ENCODE data around the gene LONP2.
"Not testable (repeated sequence)": the region's sequence is repeated elsewhere in the genome, so short reads cannot be mapped to it uniquely, and the experiment has no call there.

LONP2 gene

DNA sequence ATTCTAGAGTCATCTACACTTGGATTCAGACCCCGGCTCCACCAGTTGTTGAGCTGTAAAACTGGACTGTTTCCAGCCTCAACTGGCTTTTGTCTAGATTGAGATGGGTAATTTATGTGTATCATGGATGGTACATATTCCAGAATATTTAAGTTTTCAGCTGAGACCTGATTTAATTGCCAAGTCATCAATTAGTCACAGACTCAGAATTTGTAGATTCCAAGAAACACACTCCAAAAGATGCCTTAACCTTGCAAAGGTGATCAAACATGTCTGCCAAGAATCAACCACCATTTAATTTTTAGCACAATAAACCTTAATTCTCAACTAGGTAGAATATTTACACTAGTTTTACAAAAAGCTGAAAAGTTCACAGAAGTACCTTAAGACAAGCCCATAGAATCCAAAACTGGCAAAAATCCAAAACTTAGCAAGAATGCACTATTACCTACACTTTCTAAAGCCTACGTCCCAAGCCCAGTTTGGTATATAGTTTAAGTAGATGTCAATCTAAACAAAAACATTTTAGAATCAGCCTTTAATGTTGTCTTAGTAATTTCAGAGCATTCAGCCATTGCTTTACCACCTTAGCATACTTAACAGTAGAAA is 123.4 kb downstream of the LONP2 start:
- DNase-seq (ENCODE audit: low read depth) = no peak

DNA sequence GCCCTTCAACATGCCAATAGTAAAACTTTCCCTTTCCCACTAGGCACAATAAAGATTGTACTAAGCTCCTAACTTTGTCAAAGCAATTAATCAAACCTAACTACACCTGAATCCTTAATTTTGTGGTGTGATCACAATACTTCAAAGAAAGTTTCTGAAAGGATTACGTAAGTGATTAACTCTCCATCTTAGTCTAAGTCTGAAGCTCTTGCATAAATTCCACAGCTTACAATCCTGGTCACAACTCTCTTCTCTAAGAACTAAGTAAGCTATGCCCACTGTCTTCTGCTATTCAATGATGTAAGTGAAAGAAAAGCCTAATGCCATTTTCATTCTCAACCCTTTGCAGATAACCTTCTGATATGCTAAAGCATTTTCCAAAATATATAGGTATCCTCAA is 125.7 kb downstream of the LONP2 start:
- TF ChIP-seq, protein P1, sequence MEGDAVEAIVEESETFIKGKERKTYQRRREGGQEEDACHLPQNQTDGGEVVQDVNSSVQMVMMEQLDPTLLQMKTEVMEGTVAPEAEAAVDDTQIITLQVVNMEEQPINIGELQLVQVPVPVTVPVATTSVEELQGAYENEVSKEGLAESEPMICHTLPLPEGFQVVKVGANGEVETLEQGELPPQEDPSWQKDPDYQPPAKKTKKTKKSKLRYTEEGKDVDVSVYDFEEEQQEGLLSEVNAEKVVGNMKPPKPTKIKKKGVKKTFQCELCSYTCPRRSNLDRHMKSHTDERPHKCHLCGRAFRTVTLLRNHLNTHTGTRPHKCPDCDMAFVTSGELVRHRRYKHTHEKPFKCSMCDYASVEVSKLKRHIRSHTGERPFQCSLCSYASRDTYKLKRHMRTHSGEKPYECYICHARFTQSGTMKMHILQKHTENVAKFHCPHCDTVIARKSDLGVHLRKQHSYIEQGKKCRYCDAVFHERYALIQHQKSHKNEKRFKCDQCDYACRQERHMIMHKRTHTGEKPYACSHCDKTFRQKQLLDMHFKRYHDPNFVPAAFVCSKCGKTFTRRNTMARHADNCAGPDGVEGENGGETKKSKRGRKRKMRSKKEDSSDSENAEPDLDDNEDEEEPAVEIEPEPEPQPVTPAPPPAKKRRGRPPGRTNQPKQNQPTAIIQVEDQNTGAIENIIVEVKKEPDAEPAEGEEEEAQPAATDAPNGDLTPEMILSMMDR (IDR thresholded peaks at IDR 0.05; ENCODE audit: control insufficient read depth, insufficient read depth, low read depth, low read length, missing control alignments) = no peak
- DNase-seq (ENCODE audit: low read depth) = no peak
- no peak overlapping the region for H3K4me3 ChIP-seq (ENCODE audit: control insufficient read depth, low read depth, low read length)

More for the DNA sequence above, 123.4 kb downstream of the LONP2 start:
- TF ChIP-seq, protein P1 (IDR thresholded peaks at IDR 0.05; ENCODE audit: control insufficient read depth, insufficient read depth, low read depth, low read length, missing control alignments) = no peak
- H3K4me3 ChIP-seq (ENCODE audit: control insufficient read depth, low read depth, low read length) = no peak overlapping the region

DNA sequence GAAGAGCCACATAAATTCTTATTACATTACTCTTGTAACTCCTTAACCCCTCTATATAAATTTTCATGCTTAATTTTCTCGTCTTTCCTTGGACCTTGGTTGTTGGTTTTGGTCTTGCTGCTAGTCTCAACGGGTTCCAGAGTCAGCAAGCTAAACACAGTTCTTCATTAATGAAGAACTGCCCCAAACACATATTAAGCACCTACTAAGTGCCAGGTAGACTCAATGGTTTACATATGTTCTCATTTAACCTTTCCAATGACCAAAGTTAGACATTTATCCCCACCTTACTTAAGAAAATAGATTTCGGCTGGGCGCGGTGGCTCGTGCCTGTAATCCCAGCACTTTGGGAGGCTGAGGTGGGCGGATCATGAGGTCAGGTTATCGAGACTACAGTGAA is 126.1 kb downstream of the LONP2 start:
- no peak for DNase-seq (ENCODE audit: low read depth)
- TF ChIP-seq, protein P1 (IDR thresholded peaks at IDR 0.05; ENCODE audit: control insufficient read depth, insufficient read depth, low read depth, low read length, missing control alignments) = no peak
- H3K4me3 ChIP-seq (ENCODE audit: control insufficient read depth, low read depth, low read length) = no peak overlapping the region

DNA sequence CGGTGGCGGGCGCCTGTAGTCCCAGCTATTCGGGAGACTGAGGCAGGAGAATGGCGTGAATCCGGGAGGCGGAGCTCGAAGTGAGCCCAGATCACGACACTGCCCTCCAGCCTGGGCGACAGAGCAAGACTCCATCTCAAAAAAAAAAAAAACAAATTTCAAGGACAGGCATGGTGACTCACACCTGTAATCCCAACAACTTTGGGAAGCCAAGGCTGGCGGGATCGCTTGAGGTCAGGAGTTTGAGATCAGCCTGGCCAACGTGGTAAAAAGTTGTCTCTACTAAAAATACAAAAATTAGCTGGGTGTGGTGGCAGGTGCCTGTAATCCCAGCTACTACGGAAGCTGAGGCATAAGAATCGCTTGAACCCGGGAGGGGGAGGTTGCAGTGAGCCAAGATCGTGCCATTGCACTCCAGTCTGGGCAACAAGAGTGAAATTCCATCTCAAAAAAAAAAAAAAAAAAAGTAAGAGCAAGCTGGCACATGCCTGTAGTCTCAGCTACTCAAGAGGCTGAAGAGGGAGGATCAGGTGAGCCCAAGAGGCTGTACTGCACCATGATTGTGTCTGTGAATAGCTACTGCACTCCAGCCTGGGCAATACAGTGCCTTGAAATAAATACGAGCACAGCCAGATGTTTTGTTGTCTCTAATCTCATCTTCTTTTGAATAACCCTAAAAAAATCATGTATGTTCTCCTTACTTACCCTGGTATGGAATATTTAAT is 126.7 kb downstream of the LONP2 start:
- not testable (repeated sequence) for DNase-seq (ENCODE audit: low read depth); H3K4me3 ChIP-seq (ENCODE audit: control insufficient read depth, low read depth, low read length)

DNA sequence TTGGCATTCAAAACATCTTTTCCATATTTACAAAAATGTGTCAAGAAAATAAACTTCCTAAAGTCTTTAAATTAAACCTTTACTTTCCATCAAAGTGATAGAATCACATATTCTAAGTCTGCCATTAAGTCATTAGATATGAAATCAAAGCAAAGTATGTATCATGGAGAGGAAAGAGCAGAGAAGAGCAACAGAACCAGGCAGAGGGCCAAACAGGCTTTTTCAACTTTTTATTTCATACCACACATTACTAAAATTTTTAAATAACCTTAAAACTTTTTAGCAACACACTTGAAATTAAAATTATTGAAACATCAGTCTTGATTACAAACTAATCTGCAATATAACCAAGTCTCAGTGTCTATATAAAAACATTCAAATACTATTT is 127.3 kb downstream of the LONP2 start:
- no peak overlapping the region for H3K4me3 ChIP-seq (ENCODE audit: control insufficient read depth, low read depth, low read length)
- DNase-seq (ENCODE audit: low read depth) = no peak
- TF ChIP-seq, protein P1 (IDR thresholded peaks at IDR 0.05; ENCODE audit: control insufficient read depth, insufficient read depth, low read depth, low read length, missing control alignments) = no peak

DNA sequence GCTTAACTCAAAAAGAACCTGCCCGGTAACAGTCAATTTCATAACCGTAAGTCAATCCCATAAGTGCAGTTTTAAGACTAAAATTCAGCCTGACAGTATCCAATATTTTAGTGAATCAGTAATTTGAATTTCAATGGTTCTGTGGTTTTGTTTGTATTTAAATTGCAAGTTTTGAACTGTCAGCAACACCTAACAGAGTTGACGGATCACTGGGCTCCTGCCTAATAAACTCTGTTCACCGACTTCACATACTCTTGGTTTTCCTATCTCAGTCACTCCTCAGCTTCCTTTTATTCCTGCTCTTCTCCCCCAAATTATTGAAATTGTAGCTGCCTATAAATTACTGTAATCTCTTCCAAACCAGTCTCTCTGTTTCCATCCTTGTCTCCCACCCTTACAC is 128.6 kb downstream of the LONP2 start:
- TF ChIP-seq, protein P1 (IDR thresholded peaks at IDR 0.05; ENCODE audit: control insufficient read depth, insufficient read depth, low read depth, low read length, missing control alignments) = no peak
- no peak overlapping the region for H3K4me3 ChIP-seq (ENCODE audit: control insufficient read depth, low read depth, low read length)
- no peak for DNase-seq (ENCODE audit: low read depth)

DNA sequence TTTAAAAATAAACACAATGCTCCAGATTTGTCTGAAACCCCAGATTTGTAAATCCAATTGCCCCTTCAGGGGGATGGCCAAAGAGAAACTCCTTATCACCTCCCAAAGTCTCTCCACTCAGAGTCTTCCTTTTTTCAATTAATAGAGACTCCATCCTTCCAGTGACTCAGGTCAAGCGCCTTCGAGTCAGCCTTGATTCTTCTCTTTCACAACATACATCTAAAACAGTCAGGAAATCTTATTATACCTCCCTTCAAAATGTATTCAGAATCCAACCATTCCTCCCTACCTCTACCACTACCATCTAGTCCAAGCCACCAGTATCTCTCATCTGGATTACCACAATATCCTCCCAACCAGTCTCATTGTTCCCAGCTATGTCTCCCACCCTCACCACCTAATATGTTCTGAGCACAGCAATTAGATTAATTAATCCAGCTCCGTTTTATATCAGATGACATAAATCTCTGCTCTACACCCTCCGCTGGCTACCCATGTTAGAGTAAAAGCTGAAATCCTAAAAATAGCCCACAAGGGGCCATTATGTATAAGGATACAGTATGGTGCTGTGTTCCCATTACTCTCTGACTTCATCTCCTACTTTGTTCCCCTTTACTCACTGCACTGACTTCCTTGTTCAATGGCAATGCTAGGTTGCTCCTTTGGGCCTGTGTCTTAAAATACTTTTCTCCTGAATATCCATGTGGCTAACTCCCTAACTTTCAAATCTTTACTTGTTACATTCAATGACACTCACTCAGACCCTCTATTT is 129.3 kb downstream of the LONP2 start:
- no peak overlapping the region for H3K4me3 ChIP-seq (ENCODE audit: control insufficient read depth, low read depth, low read length)
- no peak for DNase-seq (ENCODE audit: low read depth)
- TF ChIP-seq, protein P1 (IDR thresholded peaks at IDR 0.05; ENCODE audit: control insufficient read depth, insufficient read depth, low read depth, low read length, missing control alignments) = no peak

All from AG09309 (cell line).